ENCODE results near the gene PIK3C3.
A peak's percentile ranks its signal among the peaks of the same experiment; 100 is the strongest.
"Not testable (repeated sequence)": the region's sequence is repeated elsewhere in the genome, so short reads cannot be mapped to it uniquely, and the experiment has no call there.

PIK3C3 gene

DNA sequence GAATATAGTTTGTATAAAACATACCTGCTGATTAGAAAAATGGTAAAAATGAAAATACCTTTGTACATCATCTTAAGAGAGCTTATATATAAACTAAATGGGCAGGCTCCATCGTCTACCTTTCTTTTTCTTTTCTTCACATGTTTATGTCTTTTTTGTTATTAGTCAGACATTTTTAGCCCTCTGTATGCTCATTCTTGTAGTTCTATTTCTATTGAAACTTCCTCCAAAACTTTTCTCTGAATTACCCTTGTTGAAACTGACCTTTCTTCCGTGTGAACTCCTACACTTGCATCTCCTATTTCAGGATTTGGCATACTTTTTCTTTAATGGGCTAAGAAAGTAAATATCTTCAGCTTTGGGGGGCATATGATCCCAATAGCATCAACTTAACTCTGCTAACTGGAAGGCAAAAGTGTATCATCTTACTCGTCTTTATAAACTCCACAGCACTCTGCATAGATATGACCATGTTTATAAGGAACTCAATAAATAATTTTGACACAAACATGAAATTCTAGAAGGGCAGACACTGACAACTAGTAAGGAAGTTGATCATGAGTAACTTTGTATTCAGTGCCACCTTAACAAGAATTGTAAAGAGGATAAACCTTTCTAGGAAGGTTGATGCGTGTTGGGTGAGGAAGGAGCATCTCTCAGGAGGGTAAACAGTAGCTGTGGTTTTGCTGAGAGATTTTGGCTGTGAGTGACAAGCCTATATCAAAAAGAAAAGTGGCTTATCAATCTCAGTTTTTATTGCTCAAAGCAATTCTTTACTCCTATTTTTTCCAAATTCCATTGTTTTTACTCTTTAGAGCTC is 127.6 kb downstream of the PIK3C3 start:
- no peak for DNase-seq

DNA sequence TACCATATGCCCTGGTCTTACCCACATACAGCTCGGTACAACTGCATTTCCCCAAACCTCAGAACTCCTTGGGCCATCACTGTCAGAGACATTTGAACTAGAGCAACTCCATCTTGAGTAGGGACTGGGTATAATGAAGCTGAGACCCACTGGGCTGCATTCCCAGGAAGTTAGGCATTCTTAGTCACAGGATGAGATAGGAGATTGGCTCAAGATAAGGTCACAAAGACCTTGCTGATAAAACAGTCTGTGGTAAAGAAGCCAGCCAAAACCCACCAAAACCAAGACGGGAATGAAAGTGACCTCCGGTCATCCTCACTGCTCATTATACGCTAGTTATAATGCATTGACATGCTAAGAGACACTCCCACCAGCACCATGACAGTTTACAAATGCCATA is 131.3 kb downstream of the PIK3C3 start:
- DNase-seq = no peak

DNA sequence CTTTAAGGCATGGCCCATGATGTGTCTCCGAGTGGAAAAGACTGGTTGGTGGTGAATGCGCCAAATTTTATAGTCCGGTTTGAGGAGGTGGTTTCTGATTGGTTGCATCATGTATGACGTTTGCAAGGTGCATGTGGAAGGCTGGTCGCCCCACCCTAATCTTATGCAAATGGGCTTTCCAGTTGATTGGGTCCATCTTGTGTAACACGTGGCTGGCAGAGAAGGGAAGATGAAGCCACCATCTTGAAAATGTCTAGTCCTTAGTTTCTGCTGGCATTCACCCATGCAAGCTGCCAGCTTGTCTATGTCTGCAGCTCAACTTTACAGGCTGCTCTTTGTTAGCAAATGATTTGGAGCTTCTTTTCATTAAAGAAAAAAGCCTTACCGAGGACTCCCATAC is 132.2 kb downstream of the PIK3C3 start:
- no peak for DNase-seq

DNA sequence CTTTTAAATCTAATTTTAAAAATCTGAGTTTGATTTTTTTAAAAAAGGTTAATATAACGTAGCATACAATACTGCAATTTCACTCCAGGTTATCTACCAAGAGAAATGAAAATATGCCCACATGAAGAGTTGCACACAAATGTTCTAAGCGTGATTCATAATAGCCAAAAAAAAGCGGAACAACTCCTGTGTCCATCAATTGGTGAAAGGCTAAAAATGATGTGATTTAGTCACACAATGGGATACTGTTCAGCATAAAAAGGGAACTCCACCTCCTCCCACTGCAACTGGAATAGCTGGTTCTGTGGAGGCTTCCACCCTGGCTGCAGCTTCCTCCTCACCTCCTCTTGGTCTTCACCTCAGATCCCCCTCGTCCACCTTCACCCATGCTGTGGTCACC is 132.8 kb downstream of the PIK3C3 start:
- no peak for DNase-seq

GRCh38 chr18:42092848-42093247 is 137.8 kb downstream of the PIK3C3 start:
- DNase-seq = no peak

- no peak for DNase-seq
These were observed 139.8 kb downstream of the PIK3C3 start for GRCh38 chr18:42094875-42095274.

DNA sequence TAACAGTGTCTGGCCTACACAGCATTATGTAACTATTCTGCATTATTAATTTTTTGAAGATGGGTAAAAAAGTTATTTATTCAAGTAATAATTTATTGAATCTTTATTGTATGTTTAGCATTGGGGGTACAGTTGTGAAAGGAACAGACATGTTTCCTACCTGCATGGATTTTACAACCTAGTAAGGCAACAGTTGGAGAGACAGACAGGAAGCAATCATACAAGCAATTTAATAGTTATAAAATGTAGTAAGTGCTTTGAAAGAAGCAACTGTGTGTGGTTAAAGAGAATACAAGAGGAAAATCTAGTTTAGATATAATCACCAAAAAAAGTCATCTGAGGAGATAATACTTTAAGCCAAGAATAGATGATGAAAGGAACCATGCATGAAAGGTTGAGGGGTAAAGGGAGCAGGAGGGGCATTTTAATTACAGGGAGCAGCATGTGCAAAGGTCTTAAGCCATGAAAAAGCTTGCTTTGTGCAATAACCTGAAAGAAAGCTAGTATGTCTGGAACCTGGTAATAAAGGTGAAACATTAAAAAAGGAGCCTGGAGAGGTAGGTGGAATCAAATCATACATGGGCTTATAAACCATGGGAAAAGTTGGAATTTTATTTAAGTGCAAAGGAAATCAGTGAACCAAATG is 140.8 kb downstream of the PIK3C3 start:
- no peak for DNase-seq

- no peak for DNase-seq
These were observed 145.2 kb downstream of the PIK3C3 start for GRCh38 chr18:42100248-42100647.

GRCh38 chr18:42100911-42101310 is 145.9 kb downstream of the PIK3C3 start:
- no peak for DNase-seq

DNA sequence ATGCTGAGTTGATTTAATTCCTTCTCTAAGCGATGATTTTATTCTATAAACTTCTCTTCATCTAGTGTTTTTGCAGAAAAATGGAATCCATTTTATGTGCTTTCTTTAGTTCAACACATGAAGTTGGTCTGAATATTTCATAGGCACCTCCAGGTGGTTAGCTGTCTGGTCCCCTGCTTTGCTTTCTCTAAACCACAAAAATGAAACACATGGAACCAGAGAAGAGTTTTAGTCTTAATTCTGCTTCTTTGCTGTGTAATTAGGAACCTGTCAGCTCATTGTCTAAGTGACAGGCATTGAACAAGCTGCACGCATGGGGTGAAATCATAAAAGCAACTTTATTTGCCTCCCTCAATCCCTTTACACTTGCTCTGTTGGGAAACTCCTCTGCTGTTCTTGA is 150.4 kb downstream of the PIK3C3 start:
- DNase-seq = no peak

DNA sequence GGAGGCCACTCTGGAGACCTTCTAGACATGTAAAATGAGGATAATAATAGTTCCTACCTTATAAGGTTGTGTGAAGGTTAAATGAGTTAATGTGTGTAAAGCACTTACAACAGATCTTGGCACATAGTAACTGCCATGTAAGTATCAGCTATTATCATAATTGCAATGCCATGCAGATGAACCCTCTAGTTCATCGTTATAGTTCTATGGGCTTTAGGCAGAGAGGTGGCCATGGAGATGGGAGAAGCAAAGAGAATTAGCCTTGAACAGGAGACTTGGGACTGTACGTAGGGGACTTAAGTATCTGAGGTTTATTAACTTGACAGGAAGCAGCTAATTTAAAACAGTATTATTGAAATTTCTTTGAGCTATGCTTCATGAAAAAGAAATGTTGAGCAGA is 151.8 kb downstream of the PIK3C3 start:
- no peak for DNase-seq

- no peak for DNase-seq
These were observed 152.3 kb downstream of the PIK3C3 start for GRCh38 chr18:42107287-42107686.

GRCh38 chr18:42107691-42108450 is 152.8 kb downstream of the PIK3C3 start:
- DNase-seq = no peak

DNA sequence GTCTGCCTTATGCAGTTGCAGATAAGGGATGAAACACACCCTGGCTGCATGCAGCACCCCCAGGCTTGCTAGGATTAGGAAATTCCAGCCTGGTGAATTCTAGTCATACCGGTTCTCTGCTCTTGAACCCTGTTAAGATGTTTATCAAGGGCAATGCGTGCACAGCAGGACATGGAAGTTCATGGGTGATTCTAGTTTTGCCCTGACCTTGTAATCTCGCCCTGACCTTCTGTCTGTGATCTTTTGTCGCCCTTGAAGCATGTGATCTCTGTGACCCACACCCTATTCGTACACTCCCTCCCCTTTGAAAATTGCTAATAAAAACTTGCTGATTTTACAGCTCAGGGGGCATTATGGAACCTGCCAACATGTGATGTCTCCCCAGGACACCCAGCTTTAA is 157.1 kb downstream of the PIK3C3 start:
- not testable (repeated sequence) for DNase-seq

DNA sequence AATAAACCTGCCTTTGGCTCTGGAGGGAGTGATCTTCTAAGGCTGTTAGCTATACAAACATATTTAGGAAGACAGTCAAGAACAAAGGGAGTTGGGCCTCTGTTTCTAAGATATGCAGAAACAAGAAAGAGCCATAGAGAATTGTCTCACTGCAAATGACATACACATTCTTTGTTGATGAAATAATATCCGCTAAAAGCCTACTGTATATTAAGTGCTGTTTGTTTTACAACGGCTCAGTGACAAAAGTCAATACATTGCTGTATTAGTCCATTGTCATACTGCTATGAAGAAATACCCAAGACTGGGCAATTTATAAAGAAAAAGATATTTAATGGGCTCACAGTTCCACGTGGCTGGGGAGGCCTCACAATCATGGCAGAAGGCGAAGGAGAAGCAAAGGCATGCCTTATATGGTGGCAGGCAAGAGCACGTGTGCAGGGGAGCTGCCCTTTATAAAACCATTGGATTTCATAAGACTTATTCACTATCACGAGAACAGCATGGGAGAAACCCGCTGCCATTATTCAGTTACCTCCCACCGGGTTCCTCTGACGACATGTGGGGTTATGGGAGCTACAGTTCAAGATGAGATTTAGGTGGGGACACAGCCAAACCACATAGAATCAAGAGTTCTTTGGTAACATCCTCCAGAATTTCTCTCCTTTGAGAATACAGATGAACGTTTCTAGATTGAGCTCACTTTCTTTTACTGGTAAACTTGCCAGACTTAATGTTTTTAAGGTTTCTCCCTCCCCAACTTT is 157.8 kb downstream of the PIK3C3 start:
- no peak for DNase-seq

DNA sequence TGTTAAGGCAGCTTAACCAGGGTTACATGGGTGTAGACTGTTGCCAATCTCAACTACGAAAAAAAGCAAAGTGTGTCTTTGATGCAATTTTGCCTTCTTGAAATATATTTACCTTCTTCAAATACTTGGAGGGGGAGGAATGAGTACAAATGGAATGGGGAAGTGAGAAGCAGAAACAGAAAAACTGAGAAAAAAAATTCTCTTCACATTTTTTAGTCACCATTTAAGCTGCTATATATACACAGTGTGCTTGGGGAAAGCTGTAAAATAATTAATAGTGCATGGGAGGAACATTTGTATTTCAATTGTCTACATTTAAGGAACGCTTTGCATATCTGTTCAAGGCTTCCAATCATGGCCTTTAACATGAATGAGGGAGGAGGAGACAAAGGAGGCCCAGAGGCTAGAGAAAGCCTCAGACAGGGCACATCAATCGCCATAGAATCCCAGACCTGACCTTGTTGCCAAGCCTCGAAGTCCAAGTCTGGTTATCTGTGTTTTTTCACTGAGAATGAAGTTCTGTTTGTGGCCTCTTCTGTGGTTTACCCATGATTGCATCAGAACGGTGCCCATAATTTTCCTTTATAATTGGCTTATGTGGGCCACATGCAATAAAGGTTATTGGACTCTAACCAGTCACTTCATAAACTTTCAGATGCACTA is 158.6 kb downstream of the PIK3C3 start:
- no peak for DNase-seq

- peak; percentile 75 for DNase-seq
These were observed 159.4 kb downstream of the PIK3C3 start for GRCh38 chr18:42114310-42114943.

DNA sequence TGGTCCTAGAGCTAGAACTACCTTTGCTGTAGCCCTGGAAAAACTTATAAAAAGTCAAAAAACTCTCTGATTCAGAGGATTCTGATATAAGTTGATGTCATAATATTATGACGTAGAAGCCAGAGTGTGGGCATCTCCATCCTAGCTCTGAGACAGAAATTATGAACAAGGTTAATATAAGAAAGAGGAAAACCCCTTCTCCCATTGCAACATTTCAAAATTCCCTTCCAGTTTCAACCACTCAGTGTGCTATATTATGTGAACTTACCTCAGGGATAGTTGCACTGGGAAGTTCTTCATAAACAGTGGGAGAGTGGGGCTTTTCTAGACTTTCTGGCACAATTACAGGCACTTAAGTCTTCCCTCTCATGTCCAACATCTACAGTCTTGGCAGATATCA is 171.6 kb downstream of the PIK3C3 start:
- no peak for DNase-seq

DNA sequence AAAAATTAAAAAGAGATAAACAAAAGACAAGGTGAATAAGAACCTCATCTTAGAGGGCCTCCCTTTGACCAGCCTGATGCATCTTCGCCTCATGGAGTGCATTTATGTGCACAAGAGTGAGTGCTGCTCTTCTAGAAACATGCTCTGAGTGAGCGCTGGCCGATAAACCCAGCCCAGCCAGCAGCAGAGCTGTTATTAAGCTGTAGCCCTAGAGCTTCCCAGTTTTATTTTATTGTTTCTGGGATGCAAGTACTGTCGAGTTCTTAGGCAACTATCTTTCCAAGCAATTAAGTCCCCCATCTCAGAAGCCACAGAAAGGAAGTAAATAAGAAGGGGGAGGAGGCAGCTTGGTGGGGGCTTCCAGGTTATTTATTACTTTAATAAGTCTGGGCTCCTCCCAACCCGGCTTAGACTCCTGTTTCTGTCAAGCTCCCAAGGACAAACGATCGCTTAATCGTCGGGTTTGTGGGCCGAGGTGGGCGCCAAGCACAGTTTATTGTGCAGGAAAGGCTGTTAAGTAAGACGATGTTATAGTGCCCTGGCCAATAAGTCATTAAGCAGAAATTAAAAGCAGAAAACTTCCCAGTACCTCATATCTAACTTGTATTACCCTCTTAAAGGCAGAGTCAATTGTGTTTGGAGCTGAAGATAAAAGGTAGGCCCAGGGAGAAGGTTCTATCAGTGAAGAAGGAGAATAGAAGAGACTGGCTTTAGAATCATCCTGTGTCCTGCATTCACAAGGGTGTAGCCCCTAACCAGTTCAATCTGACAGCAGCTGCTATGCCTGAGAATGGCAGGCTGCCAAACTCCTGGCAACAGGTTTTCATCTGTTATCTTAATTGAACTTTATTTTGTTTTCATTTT is 176.3 kb downstream of the PIK3C3 start:
- DNase-seq = no peak

- DNase-seq = no peak
These were observed 176.9 kb downstream of the PIK3C3 start for GRCh38 chr18:42131930-42132244.

Data from RPMI8226 (cell line).